HepG2 (cell line): ENCODE measurements around the gene TIMM13. TPM values are rescaled to one million over a fixed set of nuclear protein-coding genes. Genes with fewer than 3 reads are reported as not detected.
A peak's percentile ranks its signal among the peaks of the same experiment; 100 is the strongest.

Experiments used
- ADNP ChIP-seq: sonication (generic); formaldehyde crosslinking; IDR thresholded peaks from 2 replicates; pipeline ENCODE4 v1.4.0; 2020; ENCODE audit warnings: missing genetic modification reagents
- AHDC1 ChIP-seq: sonication (generic); formaldehyde crosslinking; IDR thresholded peaks from 2 replicates; pipeline ENCODE4 v1.5.1; 2020; ENCODE audit warnings: mild to moderate bottlenecking, missing genetic modification reagents, borderline replicate concordance
- BORCS8-MEF2B ChIP-seq: sonication (generic); formaldehyde crosslinking; IDR thresholded peaks from 2 replicates; pipeline ENCODE4 v1.8.0; 2022; ENCODE audit warnings: mild to moderate bottlenecking, missing genetic modification reagents
- CBX1 ChIP-seq: IDR thresholded peaks from one replicate; pipeline ENCODE4 v1.6.1; 2016; ENCODE audit warnings: antibody characterized with exemption, low read depth
- CTCF ChIP-seq: sonication (generic); formaldehyde crosslinking; IDR thresholded peaks from 2 replicates; pipeline ENCODE4 v1.5.0; 2020; ENCODE audit warnings: mild to moderate bottlenecking, missing genetic modification reagents, moderate library complexity
- GATA4 ChIP-seq: sonication (generic); IDR thresholded peaks from 2 replicates; pipeline ENCODE4 v1.6.1; 2016; ENCODE audit warnings: antibody characterized with exemption, low read depth, borderline replicate concordance
- KLF15 ChIP-seq: sonication (generic); formaldehyde crosslinking; IDR thresholded peaks from 2 replicates; pipeline ENCODE4 v1.8.1; 2023; ENCODE audit warnings: borderline replicate concordance, mild to moderate bottlenecking, inconsistent platforms, missing genetic modification reagents, mixed read lengths
- KLF9 ChIP-seq: IDR thresholded peaks from 2 replicates; pipeline ENCODE4 v1.6.1; 2016; ENCODE audit warnings: low read depth
- MAFG ChIP-seq: sonication (generic); formaldehyde crosslinking; IDR thresholded peaks from 2 replicates; pipeline ENCODE4 v1.5.1; 2020; ENCODE audit warnings: mild to moderate bottlenecking, missing genetic modification reagents
- PBX2 ChIP-seq: IDR thresholded peaks from 2 replicates; pipeline ENCODE4 v1.6.1; 2016; ENCODE audit warnings: control low read depth
- TSC22D2 ChIP-seq: sonication (generic); formaldehyde crosslinking; IDR thresholded peaks from 2 replicates; pipeline ENCODE4 v1.5.1; 2020; ENCODE audit warnings: missing genetic modification reagents, mild to moderate bottlenecking, borderline replicate concordance
- YY1 ChIP-seq: IDR thresholded peaks from 2 replicates; pipeline ENCODE4 v1.6.1; 2011; ENCODE audit warnings: low read length, low read depth, moderate library complexity, mild to moderate bottlenecking; ENCODE audit not compliant: insufficient read depth, insufficient replicate concordance
- ZNF326 ChIP-seq: sonication (generic); formaldehyde crosslinking; IDR thresholded peaks from 2 replicates; pipeline ENCODE4 v1.4.0; 2020; ENCODE audit warnings: missing genetic modification reagents, borderline replicate concordance
- ZNF33A ChIP-seq: sonication (generic); formaldehyde crosslinking; IDR thresholded peaks from 2 replicates; pipeline ENCODE4 v1.5.1; 2020; ENCODE audit warnings: missing genetic modification reagents, mild to moderate bottlenecking, moderate library complexity, borderline replicate concordance
- ZNF550 ChIP-seq: sonication (generic); formaldehyde crosslinking; IDR thresholded peaks from 2 replicates; pipeline ENCODE4 v1.4.0; 2020; ENCODE audit warnings: mild to moderate bottlenecking, missing genetic modification reagents, borderline replicate concordance
- ZNF607 ChIP-seq: sonication (generic); formaldehyde crosslinking; IDR thresholded peaks from 2 replicates; pipeline ENCODE4 v1.5.1; 2020; ENCODE audit warnings: missing genetic modification reagents, mild to moderate bottlenecking, borderline replicate concordance
- ZNF678 ChIP-seq: sonication (generic); formaldehyde crosslinking; IDR thresholded peaks from 2 replicates; pipeline ENCODE4 v1.4.0; 2020; ENCODE audit warnings: mild to moderate bottlenecking, missing genetic modification reagents
- ZNF704 ChIP-seq: sonication (generic); formaldehyde crosslinking; IDR thresholded peaks from 2 replicates; pipeline ENCODE4 v1.8.1; 2023; ENCODE audit warnings: mild to moderate bottlenecking, inconsistent platforms, moderate library complexity, missing genetic modification reagents, borderline replicate concordance
- ZNF737 ChIP-seq: sonication (generic); formaldehyde crosslinking; IDR thresholded peaks from 2 replicates; pipeline ENCODE4 v1.5.0; 2020; ENCODE audit warnings: missing genetic modification reagents, mild to moderate bottlenecking, borderline replicate concordance
- ZNF780A ChIP-seq: sonication (generic); formaldehyde crosslinking; IDR thresholded peaks from 2 replicates; pipeline ENCODE4 v1.8.0; 2022; ENCODE audit warnings: mild to moderate bottlenecking, missing genetic modification reagents, moderate library complexity
- polyA plus RNA-seq, 8 experiments: library from polyadenylated mRNA; depleted of rRNA in 3 of 8; stranded (reverse) in 7 of 8; unstranded in 1 of 8; fragments of >200 nt; fragmentation: Illumina TruSeq in 4 of 8; extraction: Trizol in 4 of 8; gene quantifications; 2 replicates each; pipeline versions ENCODE4 v1.2.1 to v1.2.3, GENCODE V29; 2011 to 2016; ENCODE audit warnings: low read depth in 4 of 8, missing spikeins in 1 of 8, mixed read lengths in 1 of 8; ENCODE audit not compliant: insufficient read depth in 1 of 8
- total RNA-seq, 5 experiments: library from RNA; depleted of rRNA; stranded (reverse); fragments of >200 nt; fragmentation: Illumina TruSeq; extraction: Trizol; gene quantifications; 2 replicates each; pipeline ENCODE4 v1.2.3, GENCODE V29; 2016; ENCODE audit warnings: low read depth in 1 of 5

The TIMM13 gene
- total and polyA plus RNA-seq, 2 of the 13 experiments (the other 11 are each of a cell fraction or from before 2014, with no cell fraction given): 48.4 to 108 TPM

GRCh38 chr19:2416321-2417097, 10.9 kb downstream of the TIMM13 start (continued):
- peak; percentile 73 for TF ChIP-seq AHDC1 (CRISPR knock-in tag)
- TF ChIP-seq ZNF326 (CRISPR knock-in tag): peak; percentile 80; the same call in 1 of the 2 replicates
- TF ChIP-seq KLF9 (CRISPR knock-in tag): peak; percentile 66; the same call in 1 of the 2 replicates
- TF ChIP-seq MAFG (CRISPR knock-in tag): no peak
- TF ChIP-seq ADNP (CRISPR knock-in tag): no peak
- TF ChIP-seq ZNF33A (CRISPR knock-in tag): no peak
- peak; percentile 50 for TF ChIP-seq YY1
- TF ChIP-seq BORCS8-MEF2B (CRISPR knock-in tag): no peak
- TF ChIP-seq KLF15 (CRISPR knock-in tag): no peak
- no peak for TF ChIP-seq TSC22D2 (CRISPR knock-in tag)
- no peak for TF ChIP-seq ZNF737 (CRISPR knock-in tag)
- TF ChIP-seq ZNF550 (CRISPR knock-in tag): no peak
- TF ChIP-seq CTCF (CRISPR knock-in tag): no peak
- no peak for TF ChIP-seq GATA4
- no peak for TF ChIP-seq PBX2 (CRISPR knock-in tag)
- TF ChIP-seq ZNF780A (CRISPR knock-in tag): no peak
- 0 out of 2 replicates have a peak, but pooled peaks have one; percentile 56 for TF ChIP-seq ZNF704 (CRISPR knock-in tag)
- TF ChIP-seq CBX1: no peak
- TF ChIP-seq ZNF678 (CRISPR knock-in tag): no peak
- peak; percentile 94 for TF ChIP-seq ZNF607 (CRISPR knock-in tag)
